ENCODE data around the gene ATP13A2. TPM values are rescaled to one million over a fixed set of nuclear protein-coding genes. Genes with fewer than 3 reads are reported as not detected.

ATP13A2 gene
- total RNA-seq, 4 donors from 2014 or later, result 23.8 to 66.5 (median 41.8) TPM

- DNase-seq, result no peak
- peaks cover 6 to 77% (median 13%) of the 10 kb centered on the region in 3 donors for H3K36me3 ChIP-seq
- WGBS, 2 donors, result 83 to 91% methylated on average over 3 to 11 of the region's 13 CpGs
- intact Hi-C loops (cut with DNase I), result no loop called here
- no peaks in the 10 kb centered on the region for H3K27me3 ChIP-seq
- H3K4me1 ChIP-seq, result peaks cover 6 to 15% (median 9%) of the 10 kb centered on the region in 3 donors
- H3K9me3 ChIP-seq, result no peaks in the 10 kb centered on the region
- H3K4me3 ChIP-seq, result no peak overlapping the region
- no peak overlapping the region for H3K27ac ChIP-seq
- TF ChIP-seq CTCF (IDR thresholded peaks at IDR 0.05) (no peak), POLR2A (IDR thresholded peaks at IDR 0.05) (no peak)
These were observed 23.5 kb downstream of the ATP13A2 start for GRCh38 chr1:16988210-16988609.

- Histone ChIP-seq H3K27ac (no peak overlapping the region), H3K36me3 (peaks cover 6 to 65% (median 13%) of the 10 kb centered on the region in 3 donors), H3K4me1 (peaks cover 6 to 15% (median 9%) of the 10 kb centered on the region in 3 donors), H3K4me3 (no peak overlapping the region), H3K27me3 (no peaks in the 10 kb centered on the region), H3K9me3 (no peaks in the 10 kb centered on the region)
- TF ChIP-seq POLR2A (IDR thresholded peaks at IDR 0.05) (no peak), CTCF (IDR thresholded peaks at IDR 0.05) (peak in 2 of 6 experiments; percentile 14 to 33)
- no peak for DNase-seq
- WGBS, 2 donors, result 40 to 75% methylated on average over 1 to 6 of the region's 16 CpGs
- intact Hi-C loops (cut with DNase I), result no loop called here
These were observed 24.8 kb downstream of the ATP13A2 start for GRCh38 chr1:16986962-16987361.

GRCh38 chr1:16986560-16986959 is 25.2 kb downstream of the ATP13A2 start:
- no peak for DNase-seq
- Histone ChIP-seq H3K4me3 (no peak overlapping the region), H3K9me3 (no peaks in the 10 kb centered on the region), H3K27ac (no peak overlapping the region), H3K27me3 (peaks cover 0 to under 1% (median 0%) of the 10 kb centered on the region in 4 donors), H3K36me3 (peaks cover 6 to 61% (median 13%) of the 10 kb centered on the region in 3 donors), H3K4me1 (peaks cover 6 to 15% (median 9%) of the 10 kb centered on the region in 3 donors)
- intact Hi-C loops (cut with DNase I), result no loop called here
- TF ChIP-seq CTCF (IDR thresholded peaks at IDR 0.05), result no peak
- TF ChIP-seq POLR2A (IDR thresholded peaks at IDR 0.05), result no peak
- WGBS, 2 donors, result 81 to 83% methylated on average over 10 to 11 of the region's 23 CpGs

GRCh38 chr1:16986113-16986512 is 25.6 kb downstream of the ATP13A2 start:
- intact Hi-C loops (cut with DNase I), result no loop called here
- Histone ChIP-seq H3K4me1 (peaks cover 8 to 15% (median 9%) of the 10 kb centered on the region in 3 donors), H3K4me3 (no peak overlapping the region), H3K9me3 (no peaks in the 10 kb centered on the region), H3K27me3 (peaks cover 0 to 5% (median 0%) of the 10 kb centered on the region in 4 donors), H3K27ac (no peak overlapping the region), H3K36me3 (peaks cover 6 to 56% (median 13%) of the 10 kb centered on the region in 3 donors)
- no peak for TF ChIP-seq POLR2A (IDR thresholded peaks at IDR 0.05)
- no peak for TF ChIP-seq CTCF (IDR thresholded peaks at IDR 0.05)
- DNase-seq, result no peak
- 67% methylated on average over 1 of the region's 19 CpGs; no CpG with 5 or more reads in 1 of the 2 donors for WGBS, 2 donors

- no peak for DNase-seq
- Histone ChIP-seq H3K4me3 (no peak overlapping the region), H3K4me1 (peaks cover 13 to 29% (median 22%) of the 10 kb centered on the region in 3 donors), H3K27me3 (peaks cover 0 to 19% (median 0%) of the 10 kb centered on the region in 4 donors), H3K27ac (peak overlapping the region in 2 of 4 donors; percentile 23 to 25), H3K9me3 (no peaks in the 10 kb centered on the region), H3K36me3 (peaks cover 6 to 42% (median 13%) of the 10 kb centered on the region in 3 donors)
- TF ChIP-seq CTCF (IDR thresholded peaks at IDR 0.05) (no peak), POLR2A (IDR thresholded peaks at IDR 0.05) (no peak)
- intact Hi-C loops (cut with DNase I), result no loop called here
- 27 to 43% methylated on average over 1 to 5 of the region's 7 CpGs for WGBS, 2 donors
These were observed 27.0 kb downstream of the ATP13A2 start for GRCh38 chr1:16984717-16985116.
